VCaP (cell line): ENCODE measurements around the gene RCC1.
A peak's percentile ranks its signal among the peaks of the same experiment; 100 is the strongest.
"Not testable (repeated sequence)": the region's sequence is repeated elsewhere in the genome, so short reads cannot be mapped to it uniquely, and the experiment has no call there.

Source experiments
- H3K27ac ChIP-seq: fragments of 450-650 bp; 2 replicates; pipeline ENCODE4 v1.5.1; 2017
- CTCF ChIP-seq: fragments of 450-650 bp; conservative IDR thresholded peaks from 2 replicates; pipeline ENCODE4 v1.5.1; 2017; ENCODE audit warnings: mild to moderate bottlenecking, moderate library complexity

The RCC1 gene, protein sequence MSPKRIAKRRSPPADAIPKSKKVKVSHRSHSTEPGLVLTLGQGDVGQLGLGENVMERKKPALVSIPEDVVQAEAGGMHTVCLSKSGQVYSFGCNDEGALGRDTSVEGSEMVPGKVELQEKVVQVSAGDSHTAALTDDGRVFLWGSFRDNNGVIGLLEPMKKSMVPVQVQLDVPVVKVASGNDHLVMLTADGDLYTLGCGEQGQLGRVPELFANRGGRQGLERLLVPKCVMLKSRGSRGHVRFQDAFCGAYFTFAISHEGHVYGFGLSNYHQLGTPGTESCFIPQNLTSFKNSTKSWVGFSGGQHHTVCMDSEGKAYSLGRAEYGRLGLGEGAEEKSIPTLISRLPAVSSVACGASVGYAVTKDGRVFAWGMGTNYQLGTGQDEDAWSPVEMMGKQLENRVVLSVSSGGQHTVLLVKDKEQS

DNA sequence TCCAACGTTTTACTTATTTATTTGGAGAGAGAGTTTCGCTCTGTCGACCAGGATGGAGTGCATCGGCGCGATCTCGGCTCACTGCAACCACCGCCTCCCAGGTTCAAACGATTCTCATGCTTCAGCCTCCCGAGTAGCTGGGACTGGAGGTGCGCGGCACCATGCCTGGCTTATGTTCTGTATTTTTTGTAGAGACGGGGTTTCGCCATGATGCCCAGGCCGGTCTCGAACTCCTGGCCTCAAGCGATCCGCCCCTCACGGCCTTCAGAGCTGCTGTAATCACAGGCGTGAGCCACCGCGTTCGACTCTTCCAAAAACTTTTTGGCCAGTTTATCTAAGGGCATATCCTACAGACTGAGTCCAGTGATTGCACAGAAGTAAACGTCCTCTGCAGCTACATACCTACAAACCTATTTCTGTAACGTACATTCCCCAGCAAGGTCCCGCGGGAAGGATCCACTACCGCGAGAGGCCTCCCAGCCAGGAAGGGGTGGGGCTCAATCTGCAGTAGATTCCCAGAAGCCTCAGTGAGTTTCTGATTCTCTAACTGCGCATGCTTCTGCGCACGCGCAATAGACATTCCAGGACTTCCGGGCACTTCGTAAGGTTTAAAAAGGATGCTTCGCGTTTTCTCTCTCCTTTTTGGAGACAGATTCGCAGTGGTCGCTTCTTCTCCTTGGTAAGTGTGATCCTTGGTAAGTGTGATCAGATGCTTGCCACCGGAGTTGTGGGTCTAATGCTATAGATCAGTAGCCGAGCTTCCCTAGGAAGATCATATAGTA, at the start of gene RCC1:
TSS of gene RCC1 (plus strand) at position 638 of the 782 bp plus-strand sequence. CDS start 23,824 bp downstream, outside the sequence.
- TF ChIP-seq CTCF, result no peak

DNA sequence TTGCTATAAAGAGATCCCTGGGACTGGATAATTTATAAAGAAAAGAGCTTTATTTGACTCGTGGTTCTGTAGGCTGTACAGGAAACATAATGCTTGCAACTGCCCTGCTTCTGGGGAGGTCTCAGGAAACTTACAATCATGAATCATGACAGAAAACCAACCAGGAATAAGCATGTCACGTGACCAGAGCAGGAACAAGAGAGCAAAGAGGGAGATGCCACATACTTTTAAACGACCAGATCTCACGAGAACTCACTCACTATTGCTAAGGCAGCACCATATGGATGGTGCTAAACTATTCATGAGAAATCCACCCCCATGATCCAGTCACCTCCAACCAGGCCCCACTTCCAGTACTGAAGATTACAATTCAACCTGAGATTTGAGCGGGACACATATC, 49.8 kb upstream of the RCC1 start:
- no peak overlapping the region for H3K27ac ChIP-seq
- no peak for TF ChIP-seq CTCF

More for the DNA sequence above, at the start of gene RCC1:
- H3K27ac ChIP-seq, result peak within 1 kb of the TSS; percentile 96

- H3K27ac ChIP-seq, result no peak overlapping the region
- no peak for TF ChIP-seq CTCF
Observed at GRCh38 chr1:28457678-28458077, 48.2 kb upstream of the RCC1 start.

- H3K27ac ChIP-seq, result no peak overlapping the region
- TF ChIP-seq CTCF, result no peak
Observed at GRCh38 chr1:28458237-28459228, 47.3 kb upstream of the RCC1 start.

DNA sequence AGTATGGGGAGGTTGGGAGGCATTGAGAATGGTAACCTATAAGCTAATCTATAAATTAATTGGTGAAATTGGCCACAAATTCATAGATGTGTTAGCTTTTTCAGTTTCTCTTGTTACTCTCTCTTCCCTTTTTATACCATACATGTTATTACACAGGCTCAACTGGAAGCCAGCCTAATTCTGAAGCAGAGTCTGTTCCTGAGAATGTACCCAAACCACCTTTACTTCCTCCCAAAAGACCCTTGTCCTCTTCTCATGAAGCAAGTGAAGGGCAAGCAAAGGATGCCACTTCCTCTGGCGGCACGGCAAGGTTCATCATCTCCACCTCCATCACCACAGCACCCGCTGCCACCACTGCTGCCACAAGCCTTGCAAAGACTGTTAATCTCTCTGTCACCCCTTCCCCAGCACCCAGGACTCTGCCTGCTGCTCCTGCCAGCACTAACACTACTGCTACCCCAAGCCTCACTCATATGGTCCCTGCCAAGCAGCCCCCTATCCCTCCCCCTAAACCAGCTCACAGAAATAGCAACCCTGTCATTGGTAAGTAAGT, 39.5 kb upstream of the RCC1 start:
- no peak overlapping the region for H3K27ac ChIP-seq
- TF ChIP-seq CTCF, result no peak

DNA sequence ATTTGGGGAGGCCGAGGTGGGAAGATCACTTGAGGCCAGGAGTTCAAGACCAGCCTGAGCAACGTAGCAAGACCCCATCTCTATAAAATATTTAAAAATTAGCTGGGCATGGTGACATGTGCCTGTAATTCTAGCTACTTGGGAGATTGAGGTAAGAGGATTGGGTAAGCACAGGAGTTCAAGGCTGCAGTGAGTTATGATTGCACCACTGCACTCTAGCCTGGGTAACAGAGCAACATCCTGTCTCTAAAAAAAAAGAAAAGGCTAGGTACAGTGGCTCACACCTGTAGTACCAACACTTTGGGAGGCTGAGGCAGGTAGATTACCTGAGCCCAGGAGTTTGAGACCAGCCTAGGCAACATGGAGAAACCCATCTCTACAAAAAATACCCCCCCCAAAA, 35.7 kb upstream of the RCC1 start:
- no peak overlapping the region for H3K27ac ChIP-seq
- TF ChIP-seq CTCF, result no peak

DNA sequence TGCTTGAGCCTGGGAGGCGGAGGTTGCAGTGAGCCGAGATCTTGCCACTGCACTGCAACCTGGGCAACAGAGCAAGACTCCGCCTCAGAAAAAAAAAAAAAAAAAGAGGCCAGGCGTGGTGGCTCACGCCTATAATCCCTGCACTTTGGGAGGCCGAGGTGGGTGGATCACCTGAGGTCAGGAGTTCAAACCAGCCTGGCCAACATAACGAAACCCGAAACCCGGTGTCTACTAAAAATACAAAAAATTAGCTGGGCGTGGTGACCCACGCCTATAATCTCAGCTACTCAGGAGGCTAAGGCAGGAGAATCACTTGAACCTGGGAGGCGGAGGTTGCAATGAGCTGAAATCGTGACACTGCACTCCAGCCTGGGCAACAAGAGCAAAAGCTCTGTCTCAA, 26.3 kb upstream of the RCC1 start:
- not testable (repeated sequence) for H3K27ac ChIP-seq
